Type B pancreatic cell (in vitro differentiated cells): Measurements from ENCODE around the gene CACNA1H. TPM values are rescaled to one million over a fixed set of nuclear protein-coding genes. Genes with fewer than 3 reads are reported as not detected.

ENCODE experiments used
- DNase-seq: peaks from one replicate; pipeline ENCODE4 v3.0.0; 2021; ENCODE audit warnings: mixed read lengths; ENCODE audit not compliant: unreplicated experiment; ENCODE audit errors: extremely low spot score
- H3K27ac Mint-ChIP-seq: 2 replicates; pipeline ENCODE4 v1.8.0; 2021; ENCODE audit warnings: mild to moderate bottlenecking, mixed read lengths
- H3K27me3 Mint-ChIP-seq: 2 replicates; pipeline ENCODE4 v1.8.0; 2021; ENCODE audit warnings: mixed read lengths
- H3K36me3 Mint-ChIP-seq: 2 replicates; pipeline ENCODE4 v1.8.0; 2021; ENCODE audit warnings: mixed read lengths
- H3K4me1 Mint-ChIP-seq: one replicate; pipeline ENCODE4 v1.8.0; 2021; ENCODE audit warnings: mixed read lengths; ENCODE audit not compliant: unreplicated experiment
- H3K4me3 Mint-ChIP-seq: 2 replicates; pipeline ENCODE4 v1.8.0; 2021; ENCODE audit warnings: mild to moderate bottlenecking, mixed read lengths
- H3K9me3 Mint-ChIP-seq: 2 replicates; pipeline ENCODE4 v1.8.0; 2021; ENCODE audit warnings: mixed read lengths
- total RNA-seq: library from RNA; stranded (reverse); gene quantifications from 2 replicates; pipeline ENCODE4 v1.2.1, GENCODE V29; 2021; ENCODE audit warnings: low replicate concordance
- TF ChIP-seq, protein P1 (sequence below): fragments of 200-600 bp; sonication (generic); conservative IDR thresholded peaks from 2 replicates; pipeline ENCODE4 v1.5.0; 2021; ENCODE audit warnings: antibody characterized with exemption, mild to moderate bottlenecking

CACNA1H gene
- total RNA-seq, 1 donor from 2014 or later, result 38.1 TPM

- TF ChIP-seq, protein P1, sequence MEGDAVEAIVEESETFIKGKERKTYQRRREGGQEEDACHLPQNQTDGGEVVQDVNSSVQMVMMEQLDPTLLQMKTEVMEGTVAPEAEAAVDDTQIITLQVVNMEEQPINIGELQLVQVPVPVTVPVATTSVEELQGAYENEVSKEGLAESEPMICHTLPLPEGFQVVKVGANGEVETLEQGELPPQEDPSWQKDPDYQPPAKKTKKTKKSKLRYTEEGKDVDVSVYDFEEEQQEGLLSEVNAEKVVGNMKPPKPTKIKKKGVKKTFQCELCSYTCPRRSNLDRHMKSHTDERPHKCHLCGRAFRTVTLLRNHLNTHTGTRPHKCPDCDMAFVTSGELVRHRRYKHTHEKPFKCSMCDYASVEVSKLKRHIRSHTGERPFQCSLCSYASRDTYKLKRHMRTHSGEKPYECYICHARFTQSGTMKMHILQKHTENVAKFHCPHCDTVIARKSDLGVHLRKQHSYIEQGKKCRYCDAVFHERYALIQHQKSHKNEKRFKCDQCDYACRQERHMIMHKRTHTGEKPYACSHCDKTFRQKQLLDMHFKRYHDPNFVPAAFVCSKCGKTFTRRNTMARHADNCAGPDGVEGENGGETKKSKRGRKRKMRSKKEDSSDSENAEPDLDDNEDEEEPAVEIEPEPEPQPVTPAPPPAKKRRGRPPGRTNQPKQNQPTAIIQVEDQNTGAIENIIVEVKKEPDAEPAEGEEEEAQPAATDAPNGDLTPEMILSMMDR, result no peak
- Mint-ChIP-seq H3K4me3 (no peak overlapping the region), H3K4me1 (no peaks in the 10 kb centered on the region), H3K36me3 (no peaks in the 10 kb centered on the region), H3K27ac (no peak overlapping the region), H3K9me3 (no peaks in the 10 kb centered on the region), H3K27me3 (no peaks in the 10 kb centered on the region)
- no peak for DNase-seq
These were observed 59.8 kb downstream of the CACNA1H start for GRCh38 chr16:1212616-1213194.

DNA sequence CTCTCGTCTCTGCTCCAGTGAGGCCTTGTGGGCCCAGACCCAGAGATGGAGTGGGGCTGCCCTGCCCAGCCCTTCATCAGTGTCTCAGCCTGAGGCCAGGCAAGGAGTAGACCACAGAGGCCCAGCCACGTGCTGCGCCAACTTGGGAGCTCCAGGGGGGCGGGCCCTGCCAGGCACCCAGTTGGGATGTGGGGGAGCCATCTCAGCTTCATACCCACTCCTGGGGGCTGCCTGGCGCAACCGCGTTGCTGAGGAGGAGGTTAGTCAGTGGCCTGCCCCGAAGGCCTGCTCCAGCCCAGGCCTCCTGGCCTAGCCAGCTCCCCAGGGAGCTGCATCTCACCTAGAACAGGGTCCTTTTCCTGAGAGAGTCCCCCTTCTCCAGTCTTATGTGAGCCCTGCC, 60.3 kb downstream of the CACNA1H start:
- H3K4me1 Mint-ChIP-seq, result no peaks in the 10 kb centered on the region

DNA sequence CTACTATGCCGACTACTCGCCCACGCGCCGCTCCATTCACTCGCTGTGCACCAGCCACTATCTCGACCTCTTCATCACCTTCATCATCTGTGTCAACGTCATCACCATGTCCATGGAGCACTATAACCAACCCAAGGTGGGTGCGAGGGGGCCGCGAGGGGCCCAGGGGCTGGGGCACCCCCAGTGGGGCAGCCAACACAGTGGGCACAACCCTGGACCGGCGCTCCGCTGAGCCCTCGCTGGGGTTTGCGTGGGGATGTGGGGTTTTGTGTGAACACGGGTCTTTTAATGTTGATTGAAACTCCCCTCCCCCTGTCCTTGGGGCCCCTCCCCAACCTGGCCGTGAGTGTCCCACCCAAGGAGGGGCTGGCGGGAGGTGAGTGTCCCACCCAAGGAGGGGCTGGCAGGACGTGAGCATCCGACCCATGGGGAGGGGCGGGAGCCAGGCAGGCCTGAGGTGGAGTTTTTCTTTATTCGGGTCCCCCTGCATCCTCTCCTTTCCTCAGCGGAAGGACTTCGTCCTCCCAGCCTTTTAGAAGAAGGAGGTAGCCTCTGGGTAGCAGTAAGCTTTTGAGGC, 61.0 kb downstream of the CACNA1H start:
- TF ChIP-seq, protein P1, result no peak
- Mint-ChIP-seq H3K9me3 (no peaks in the 10 kb centered on the region), H3K36me3 (no peaks in the 10 kb centered on the region), H3K4me3 (no peak overlapping the region), H3K27ac (no peak overlapping the region), H3K27me3 (no peaks in the 10 kb centered on the region), H3K4me1 (no peaks in the 10 kb centered on the region)
- DNase-seq, result no peak

More for the DNA sequence above, 60.3 kb downstream of the CACNA1H start:
- no peak overlapping the region for H3K4me3 Mint-ChIP-seq
- no peaks in the 10 kb centered on the region for H3K36me3 Mint-ChIP-seq
- H3K27me3 Mint-ChIP-seq, result no peaks in the 10 kb centered on the region
- TF ChIP-seq, protein P1, result no peak
- DNase-seq, result no peak
- H3K27ac Mint-ChIP-seq, result no peak overlapping the region
- no peaks in the 10 kb centered on the region for H3K9me3 Mint-ChIP-seq

DNA sequence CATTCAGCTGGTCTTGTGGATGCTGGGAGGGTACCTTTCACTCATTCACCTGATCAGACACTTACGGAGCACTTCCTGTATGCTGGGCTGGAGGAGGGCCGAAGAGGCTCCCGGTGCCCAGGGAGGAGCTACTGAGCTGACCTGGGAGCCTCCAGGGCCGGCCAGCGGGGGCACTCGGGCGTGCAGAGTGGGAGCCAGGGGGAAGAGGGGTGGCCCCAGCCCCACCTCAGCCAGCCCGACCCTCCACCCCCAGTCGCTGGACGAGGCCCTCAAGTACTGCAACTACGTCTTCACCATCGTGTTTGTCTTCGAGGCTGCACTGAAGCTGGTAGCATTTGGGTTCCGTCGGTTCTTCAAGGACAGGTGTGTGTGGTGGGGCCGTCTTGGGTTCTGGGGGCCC, 61.8 kb downstream of the CACNA1H start:
- Mint-ChIP-seq H3K9me3 (no peaks in the 10 kb centered on the region), H3K4me1 (no peaks in the 10 kb centered on the region), H3K27ac (no peak overlapping the region), H3K27me3 (no peaks in the 10 kb centered on the region), H3K36me3 (no peaks in the 10 kb centered on the region), H3K4me3 (no peak overlapping the region)
- TF ChIP-seq, protein P1, result no peak
- no peak for DNase-seq

DNA sequence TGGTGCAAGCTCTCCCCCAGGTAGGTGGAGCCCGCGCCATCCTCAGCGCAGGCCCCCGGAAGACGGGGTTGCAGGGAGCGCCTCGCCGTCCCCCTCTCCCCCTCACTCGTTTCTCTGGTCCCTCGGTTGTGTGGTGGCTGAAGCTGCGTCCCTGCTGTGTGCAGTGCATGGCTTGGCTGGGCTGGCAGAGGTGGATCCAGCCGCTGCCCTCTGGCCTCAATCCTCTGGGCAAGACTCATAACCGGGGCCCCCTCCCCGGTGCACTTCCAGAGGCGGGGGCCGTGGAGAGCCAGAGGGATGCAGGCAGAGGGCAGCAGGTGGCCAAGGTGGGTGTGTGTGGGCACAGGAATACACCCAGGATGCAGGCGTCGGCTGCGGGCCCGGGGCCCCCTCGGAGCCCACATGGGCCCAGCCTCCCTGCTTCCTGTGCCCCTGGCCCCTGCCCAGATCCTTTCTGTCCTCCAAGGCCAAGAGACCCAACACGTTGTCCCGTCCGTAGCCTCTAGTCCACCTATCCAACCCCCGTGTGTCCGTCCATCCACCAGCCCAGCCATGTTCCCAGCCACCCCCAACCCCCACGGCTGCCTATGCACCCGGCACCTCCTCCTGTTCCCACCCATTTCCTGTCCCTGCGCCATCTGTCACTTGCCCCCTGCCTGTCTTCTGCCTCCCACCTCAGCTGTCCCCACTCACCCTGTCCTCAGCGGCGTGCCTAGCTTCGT, 62.8 kb downstream of the CACNA1H start:
- Mint-ChIP-seq H3K9me3 (no peaks in the 10 kb centered on the region), H3K4me3 (no peak overlapping the region), H3K27me3 (no peaks in the 10 kb centered on the region), H3K27ac (no peak overlapping the region), H3K4me1 (no peaks in the 10 kb centered on the region), H3K36me3 (no peaks in the 10 kb centered on the region)
- no peak for DNase-seq
- TF ChIP-seq, protein P1, result no peak
